Activated T-helper 17 cell treated with anti-CD3 and anti-CD28 coated beads, Interleukin-2, amount 50 U/mL, for 72 hours (primary cell): ENCODE results near the gene DCAKD. TPM values are rescaled to one million over a fixed set of nuclear protein-coding genes. Genes with fewer than 3 reads are reported as not detected.

Source experiments
- ATAC-seq: fragments of 150-1000 bp; cut with Tn5 transposase; replicated peaks from 2 replicates; pipeline ENCODE4 v1.10.0; 2021; ENCODE audit warnings: mild to moderate bottlenecking, moderate library complexity
- H3K27ac Mint-ChIP-seq: one replicate; pipeline ENCODE4 v1.8.0; 2022; ENCODE audit warnings: mixed read lengths
- H3K27me3 Mint-ChIP-seq: one replicate; pipeline ENCODE4 v1.8.0; 2022; ENCODE audit warnings: mixed read lengths
- H3K36me3 Mint-ChIP-seq: one replicate; pipeline ENCODE4 v1.8.0; 2022; ENCODE audit warnings: low read depth, mild to moderate bottlenecking, mixed read lengths
- H3K4me1 Mint-ChIP-seq: one replicate; pipeline ENCODE4 v1.8.0; 2022; ENCODE audit warnings: mixed read lengths
- H3K4me3 Mint-ChIP-seq: one replicate; pipeline ENCODE4 v1.8.0; 2022; ENCODE audit warnings: mild to moderate bottlenecking, mixed read lengths
- H3K9me3 Mint-ChIP-seq: one replicate; pipeline ENCODE4 v1.8.0; 2022; ENCODE audit warnings: mixed read lengths
- total RNA-seq, 2 donors: library from RNA; stranded (reverse); gene quantifications; one replicate each; pipeline ENCODE4 v1.2.3, GENCODE V29; 2022

Gene DCAKD
- total RNA-seq = 10 to 100 TPM; 36.5 to 36.6 TPM

- H3K27me3 Mint-ChIP-seq = no peaks in the 10 kb centered on the region
- peak; percentile 97 for ATAC-seq
- H3K4me1 Mint-ChIP-seq = peaks cover 10% of the 10 kb centered on the region
- H3K9me3 Mint-ChIP-seq = no peaks in the 10 kb centered on the region
- peak within 1 kb of the TSS; percentile 87 for H3K27ac Mint-ChIP-seq
- H3K36me3 Mint-ChIP-seq = peaks cover 34% of the 10 kb centered on the region
- peak within 1 kb of the TSS; percentile 86 for H3K4me3 Mint-ChIP-seq
These were observed at the start of gene DCAKD for GRCh38 chr17:45051060-45051719. TSS of gene DCAKD (minus strand) at chr17:45051632. CDS start at chr17:45034885, 16,747 bp downstream.

GRCh38 chr17:45098869-45099616, 47.6 kb upstream of the DCAKD start:
- H3K4me1 Mint-ChIP-seq = peaks cover 3% of the 10 kb centered on the region
- H3K4me3 Mint-ChIP-seq = no peak overlapping the region
- peak; percentile 94 for ATAC-seq
- no peak overlapping the region for H3K27ac Mint-ChIP-seq
- no peaks in the 10 kb centered on the region for H3K9me3 Mint-ChIP-seq
- H3K27me3 Mint-ChIP-seq = no peaks in the 10 kb centered on the region
- H3K36me3 Mint-ChIP-seq = peaks cover 87% of the 10 kb centered on the region

- H3K4me3 Mint-ChIP-seq = no peak overlapping the region
These were observed 46.8 kb upstream of the DCAKD start for GRCh38 chr17:45098081-45098868.

GRCh38 chr17:45096926-45097325, 45.5 kb upstream of the DCAKD start:
- H3K36me3 Mint-ChIP-seq = peaks cover 87% of the 10 kb centered on the region
- H3K27me3 Mint-ChIP-seq = no peaks in the 10 kb centered on the region
- peaks cover 3% of the 10 kb centered on the region for H3K4me1 Mint-ChIP-seq
- ATAC-seq = no peak
- no peaks in the 10 kb centered on the region for H3K9me3 Mint-ChIP-seq
- H3K4me3 Mint-ChIP-seq = no peak overlapping the region
- H3K27ac Mint-ChIP-seq = no peak overlapping the region

More at GRCh38 chr17:45098081-45098868, 46.8 kb upstream of the DCAKD start:
- Mint-ChIP-seq H3K9me3 (no peaks in the 10 kb centered on the region), H3K27ac (no peak overlapping the region), H3K36me3 (peaks cover 87% of the 10 kb centered on the region), H3K4me1 (peaks cover 3% of the 10 kb centered on the region), H3K27me3 (no peaks in the 10 kb centered on the region)
- ATAC-seq = no peak

- Mint-ChIP-seq H3K9me3 (no peaks in the 10 kb centered on the region), H3K36me3 (peaks cover 89% of the 10 kb centered on the region), H3K4me3 (no peak overlapping the region), H3K27me3 (no peaks in the 10 kb centered on the region), H3K27ac (no peak overlapping the region), H3K4me1 (peaks cover 3% of the 10 kb centered on the region)
- no peak for ATAC-seq
These were observed 44.7 kb upstream of the DCAKD start for GRCh38 chr17:45096141-45096540.

- ATAC-seq = no peak
- H3K36me3 Mint-ChIP-seq = peaks cover 98% of the 10 kb centered on the region
- H3K4me3 Mint-ChIP-seq = no peak overlapping the region
- H3K27me3 Mint-ChIP-seq = no peaks in the 10 kb centered on the region
- no peak overlapping the region for H3K27ac Mint-ChIP-seq
- H3K4me1 Mint-ChIP-seq = no peaks in the 10 kb centered on the region
- H3K9me3 Mint-ChIP-seq = no peaks in the 10 kb centered on the region
These were observed 42.1 kb upstream of the DCAKD start for GRCh38 chr17:45093444-45094110.

GRCh38 chr17:45092911-45093430, 41.5 kb upstream of the DCAKD start:
- no peak overlapping the region for H3K4me3 Mint-ChIP-seq
- peaks cover 98% of the 10 kb centered on the region for H3K36me3 Mint-ChIP-seq
- ATAC-seq = no peak

GRCh38 chr17:45091778-45092425, 40.5 kb upstream of the DCAKD start:
- Mint-ChIP-seq H3K4me3 (no peak overlapping the region), H3K36me3 (peaks cover 98% of the 10 kb centered on the region), H3K27ac (no peak overlapping the region), H3K4me1 (no peaks in the 10 kb centered on the region), H3K27me3 (no peaks in the 10 kb centered on the region), H3K9me3 (no peaks in the 10 kb centered on the region)
- no peak for ATAC-seq

More at GRCh38 chr17:45092911-45093430, 41.5 kb upstream of the DCAKD start:
- no peaks in the 10 kb centered on the region for H3K9me3 Mint-ChIP-seq
- H3K27me3 Mint-ChIP-seq = no peaks in the 10 kb centered on the region
- no peak overlapping the region for H3K27ac Mint-ChIP-seq
- H3K4me1 Mint-ChIP-seq = no peaks in the 10 kb centered on the region

- H3K9me3 Mint-ChIP-seq = no peaks in the 10 kb centered on the region
- ATAC-seq = no peak
- peaks cover 98% of the 10 kb centered on the region for H3K36me3 Mint-ChIP-seq
- H3K27me3 Mint-ChIP-seq = no peaks in the 10 kb centered on the region
- no peak overlapping the region for H3K27ac Mint-ChIP-seq
- H3K4me1 Mint-ChIP-seq = no peaks in the 10 kb centered on the region
- no peak overlapping the region for H3K4me3 Mint-ChIP-seq
These were observed 39.3 kb upstream of the DCAKD start for GRCh38 chr17:45090711-45091110.

GRCh38 chr17:45088741-45089140, 37.3 kb upstream of the DCAKD start:
- no peak overlapping the region for H3K4me3 Mint-ChIP-seq

GRCh38 chr17:45087978-45088377, 36.5 kb upstream of the DCAKD start:
- no peak overlapping the region for H3K4me3 Mint-ChIP-seq
- H3K27me3 Mint-ChIP-seq = no peaks in the 10 kb centered on the region
- ATAC-seq = no peak
- peaks cover 99% of the 10 kb centered on the region for H3K36me3 Mint-ChIP-seq
- no peaks in the 10 kb centered on the region for H3K4me1 Mint-ChIP-seq
- H3K27ac Mint-ChIP-seq = no peak overlapping the region
- H3K9me3 Mint-ChIP-seq = no peaks in the 10 kb centered on the region

More at GRCh38 chr17:45088741-45089140, 37.3 kb upstream of the DCAKD start:
- H3K27ac Mint-ChIP-seq = no peak overlapping the region
- H3K9me3 Mint-ChIP-seq = no peaks in the 10 kb centered on the region
- ATAC-seq = no peak
- no peaks in the 10 kb centered on the region for H3K4me1 Mint-ChIP-seq
- H3K27me3 Mint-ChIP-seq = no peaks in the 10 kb centered on the region
- peaks cover 99% of the 10 kb centered on the region for H3K36me3 Mint-ChIP-seq

GRCh38 chr17:45087504-45087975, 36.1 kb upstream of the DCAKD start:
- Mint-ChIP-seq H3K4me1 (no peaks in the 10 kb centered on the region), H3K4me3 (no peak overlapping the region), H3K27me3 (no peaks in the 10 kb centered on the region), H3K36me3 (peaks cover 99% of the 10 kb centered on the region), H3K9me3 (no peaks in the 10 kb centered on the region), H3K27ac (no peak overlapping the region)
- no peak for ATAC-seq

GRCh38 chr17:45086865-45087503, 35.6 kb upstream of the DCAKD start:
- Mint-ChIP-seq H3K27ac (no peak overlapping the region), H3K4me3 (no peak overlapping the region), H3K9me3 (no peaks in the 10 kb centered on the region), H3K27me3 (no peaks in the 10 kb centered on the region), H3K4me1 (no peaks in the 10 kb centered on the region), H3K36me3 (peaks cover 99% of the 10 kb centered on the region)
- no peak for ATAC-seq
